ENCODE data around the gene SPATA20.

The SPATA20 gene

DNA sequence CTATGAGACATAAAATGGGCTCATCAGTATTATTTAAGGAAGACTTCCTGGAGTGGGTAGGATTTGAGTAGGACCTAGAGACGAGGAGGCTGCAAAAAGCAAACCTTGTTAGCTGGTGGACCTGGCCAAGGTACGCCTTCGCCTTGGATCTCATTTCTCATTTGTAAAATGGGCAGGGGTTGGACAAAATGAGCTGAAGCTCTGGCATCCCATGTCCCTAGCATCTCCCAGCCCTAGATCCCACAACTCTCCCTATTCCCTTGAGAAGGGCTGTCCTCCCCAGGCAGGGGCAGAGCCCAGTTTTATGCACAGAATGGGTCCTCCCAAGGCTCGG lies 306 bp upstream of the SPATA20 start:
- TF ChIP-seq SIN3A (IDR thresholded peaks at IDR 0.05; ENCODE audit: borderline replicate concordance, insufficient read depth, low read length) = no peak
- no peak for TF ChIP-seq FOXP2 (optimal IDR thresholded peaks at IDR 0.05; ENCODE audit: borderline replicate concordance, extremely low read depth, extremely low read length, insufficient read depth)
- no peak for TF ChIP-seq POLR2AphosphoS5 (IDR thresholded peaks at IDR 0.05; ENCODE audit: low read depth, low read length)
- no peak for TF ChIP-seq TAF1 (IDR thresholded peaks at IDR 0.05; ENCODE audit: borderline replicate concordance, insufficient read depth, low read length)
- TF ChIP-seq, protein P1, sequence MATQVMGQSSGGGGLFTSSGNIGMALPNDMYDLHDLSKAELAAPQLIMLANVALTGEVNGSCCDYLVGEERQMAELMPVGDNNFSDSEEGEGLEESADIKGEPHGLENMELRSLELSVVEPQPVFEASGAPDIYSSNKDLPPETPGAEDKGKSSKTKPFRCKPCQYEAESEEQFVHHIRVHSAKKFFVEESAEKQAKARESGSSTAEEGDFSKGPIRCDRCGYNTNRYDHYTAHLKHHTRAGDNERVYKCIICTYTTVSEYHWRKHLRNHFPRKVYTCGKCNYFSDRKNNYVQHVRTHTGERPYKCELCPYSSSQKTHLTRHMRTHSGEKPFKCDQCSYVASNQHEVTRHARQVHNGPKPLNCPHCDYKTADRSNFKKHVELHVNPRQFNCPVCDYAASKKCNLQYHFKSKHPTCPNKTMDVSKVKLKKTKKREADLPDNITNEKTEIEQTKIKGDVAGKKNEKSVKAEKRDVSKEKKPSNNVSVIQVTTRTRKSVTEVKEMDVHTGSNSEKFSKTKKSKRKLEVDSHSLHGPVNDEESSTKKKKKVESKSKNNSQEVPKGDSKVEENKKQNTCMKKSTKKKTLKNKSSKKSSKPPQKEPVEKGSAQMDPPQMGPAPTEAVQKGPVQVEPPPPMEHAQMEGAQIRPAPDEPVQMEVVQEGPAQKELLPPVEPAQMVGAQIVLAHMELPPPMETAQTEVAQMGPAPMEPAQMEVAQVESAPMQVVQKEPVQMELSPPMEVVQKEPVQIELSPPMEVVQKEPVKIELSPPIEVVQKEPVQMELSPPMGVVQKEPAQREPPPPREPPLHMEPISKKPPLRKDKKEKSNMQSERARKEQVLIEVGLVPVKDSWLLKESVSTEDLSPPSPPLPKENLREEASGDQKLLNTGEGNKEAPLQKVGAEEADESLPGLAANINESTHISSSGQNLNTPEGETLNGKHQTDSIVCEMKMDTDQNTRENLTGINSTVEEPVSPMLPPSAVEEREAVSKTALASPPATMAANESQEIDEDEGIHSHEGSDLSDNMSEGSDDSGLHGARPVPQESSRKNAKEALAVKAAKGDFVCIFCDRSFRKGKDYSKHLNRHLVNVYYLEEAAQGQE (IDR thresholded peaks at IDR 0.05; ENCODE audit: insufficient read depth in 1 of 2, low read depth in 2 of 2, low read length in 2 of 2) = no peak

DNA sequence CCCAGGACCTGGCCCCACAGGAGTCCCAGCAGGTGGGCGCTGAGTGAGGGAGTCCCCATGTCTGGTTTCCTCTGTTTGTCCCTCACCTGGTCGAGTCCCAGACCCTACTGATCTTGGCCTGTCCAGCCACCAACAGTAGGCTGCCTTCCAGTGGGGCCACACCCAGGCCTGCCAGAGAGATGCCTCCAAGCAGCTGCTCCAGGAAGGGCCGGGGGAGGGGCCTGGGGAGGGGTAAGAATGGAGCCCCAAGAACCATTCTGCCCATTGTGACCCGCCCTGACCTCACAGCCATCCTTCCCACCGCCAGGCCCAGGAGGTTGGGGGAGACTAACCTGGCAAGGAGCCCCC lies 736 bp downstream of the SPATA20 start:
- TF ChIP-seq TAF1 (IDR thresholded peaks at IDR 0.05; ENCODE audit: borderline replicate concordance, insufficient read depth, low read length) (no peak), POLR2AphosphoS5 (IDR thresholded peaks at IDR 0.05; ENCODE audit: low read depth, low read length) (no peak; the same call in 1 of the 2 replicates), FOXP2 (optimal IDR thresholded peaks at IDR 0.05; ENCODE audit: borderline replicate concordance, extremely low read depth, extremely low read length, insufficient read depth) (no peak), SIN3A (IDR thresholded peaks at IDR 0.05; ENCODE audit: borderline replicate concordance, insufficient read depth, low read length) (no peak)
- TF ChIP-seq, protein P1 (IDR thresholded peaks at IDR 0.05; ENCODE audit: insufficient read depth in 1 of 2, low read depth in 2 of 2, low read length in 2 of 2) = no peak

- TF ChIP-seq SIN3A (IDR thresholded peaks at IDR 0.05; ENCODE audit: borderline replicate concordance, insufficient read depth, low read length) (no peak), TAF1 (IDR thresholded peaks at IDR 0.05; ENCODE audit: borderline replicate concordance, insufficient read depth, low read length) (no peak), FOXP2 (optimal IDR thresholded peaks at IDR 0.05; ENCODE audit: borderline replicate concordance, extremely low read depth, extremely low read length, insufficient read depth) (no peak), POLR2AphosphoS5 (IDR thresholded peaks at IDR 0.05; ENCODE audit: low read depth, low read length) (no peak)
- TF ChIP-seq, protein P1 (IDR thresholded peaks at IDR 0.05; ENCODE audit: insufficient read depth in 1 of 2, low read depth in 2 of 2, low read length in 2 of 2) = no peak
These were observed 1.9 kb downstream of the SPATA20 start for GRCh38 chr17:50548831-50549230.

- no peak for TF ChIP-seq FOXP2 (optimal IDR thresholded peaks at IDR 0.05; ENCODE audit: borderline replicate concordance, extremely low read depth, extremely low read length, insufficient read depth)
- TF ChIP-seq, protein P1 (IDR thresholded peaks at IDR 0.05; ENCODE audit: insufficient read depth in 1 of 2, low read depth in 2 of 2, low read length in 2 of 2) = no peak
- TF ChIP-seq SIN3A (IDR thresholded peaks at IDR 0.05; ENCODE audit: borderline replicate concordance, insufficient read depth, low read length) = no peak
- TF ChIP-seq POLR2AphosphoS5 (IDR thresholded peaks at IDR 0.05; ENCODE audit: low read depth, low read length) = no peak
- TF ChIP-seq TAF1 (IDR thresholded peaks at IDR 0.05; ENCODE audit: borderline replicate concordance, insufficient read depth, low read length) = no peak
These were observed 2.4 kb downstream of the SPATA20 start for GRCh38 chr17:50549256-50549941.
